ENCODE data around the gene SERPIND1. TPM values are rescaled to one million over a fixed set of nuclear protein-coding genes. Genes with fewer than 3 reads are reported as not detected.

The SERPIND1 gene
- total and polyA plus RNA-seq, 2 of the 8 experiments (the other 6 are each of a cell fraction or from before 2014, with no cell fraction given): not detected

- Histone ChIP-seq H3K56ac (replicated peaks; ENCODE audit: insufficient read length, low read depth, low read length) (no peak overlapping the region), H3K27ac (ENCODE audit: low read depth, low read length) (no peak overlapping the region), H2BK20ac (ENCODE audit: low read length) (no peak overlapping the region), H4K8ac (ENCODE audit: extremely low read depth, insufficient read depth, low read length) (no peak overlapping the region), H3K9me3 (ENCODE audit: insufficient read depth in 2 of 2, low read depth in 1 of 2, low read length in 1 of 2) (no peaks in the 10 kb centered on the region; a peak in 1 of 4 replicates), H2BK12ac (ENCODE audit: low read depth, low read length) (no peak overlapping the region), H3K4me3 (ENCODE audit: extremely low read depth in 1 of 4, insufficient read depth in 2 of 4, low read depth in 3 of 4, low read length in 4 of 4) (no peak overlapping the region), H3K14ac (ENCODE audit: insufficient read length) (no peak overlapping the region), H3K4me2 (ENCODE audit: insufficient read depth in 1 of 2, low read depth in 2 of 2, low read length in 2 of 2) (no peak overlapping the region), H2AK5ac (ENCODE audit: low read depth, low read length) (no peak overlapping the region), H3K79me2 (ENCODE audit: control insufficient read depth in 1 of 2, insufficient read depth in 2 of 2, low read length in 2 of 2) (no peaks in the 10 kb centered on the region), H4K5ac (ENCODE audit: insufficient read length, low read depth, low read length) (no peak overlapping the region), H2BK5ac (ENCODE audit: low read depth, low read length) (no peak overlapping the region), H3K18ac (ENCODE audit: extremely low read depth, low read length) (no peak overlapping the region), H3K4ac (replicated peaks; ENCODE audit: insufficient read length, low read depth, low read length) (no peak overlapping the region), H2BK120ac (replicated peaks; ENCODE audit: low read depth, low read length) (no peak overlapping the region), H3K9ac (replicated peaks in 1 of 4; ENCODE audit: extremely low read depth in 1 of 4, low read depth in 3 of 4, low read length in 3 of 4) (no peak overlapping the region), H2AFZ (ENCODE audit: low read length) (no peak overlapping the region), H2BK15ac (ENCODE audit: low read length) (no peak overlapping the region), H3K23ac (ENCODE audit: insufficient read length) (no peak overlapping the region), H4K91ac (replicated peaks; ENCODE audit: insufficient read length, low read length) (no peak overlapping the region), H3K23me2 (ENCODE audit: low read depth, low read length) (no peaks in the 10 kb centered on the region), H4K20me1 (replicated peaks in 1 of 2; ENCODE audit: control insufficient read depth in 1 of 2, insufficient read depth in 2 of 2, low read length in 2 of 2) (peaks cover 0 to 1% of the 10 kb centered on the region in 2 experiments), H3K36me3 (ENCODE audit: control insufficient read depth in 2 of 4, insufficient read depth in 4 of 4, low read length in 3 of 4) (no peaks in the 10 kb centered on the region; a peak in 2 of 8 replicates), H3K79me1 (ENCODE audit: low read depth, low read length) (no peaks in the 10 kb centered on the region), H3K27me3 (replicated peaks in 1 of 4; ENCODE audit: control insufficient read depth in 3 of 4, extremely low read depth in 1 of 4, insufficient read depth in 3 of 4, low read length in 3 of 4) (no peaks in the 10 kb centered on the region), H3K4me1 (replicated peaks in 1 of 4; ENCODE audit: control insufficient read depth in 3 of 4, insufficient read depth in 4 of 4, low read length in 3 of 4) (no peaks in the 10 kb centered on the region)
- CTCF ChIA-PET (ENCODE audit: partially characterized antibody): interaction anchor here (0.7 to 3.6 kb wide), 7 partner anchors 9 to 40 kb away, joined by 3 to 28 read pairs (median 10); no protein-coding TSS in a partner anchor
- no peak for DNase-seq (ENCODE audit: low read depth in 1 of 2, low spot score in 2 of 2)
- FAIRE-seq: no peak
- POLR2A ChIA-PET (ENCODE audit: partially characterized antibody): no interaction called here
- WGBS, 2 experiments (ENCODE audit: extremely low coverage in 1 of 2, insufficient coverage in 1 of 2, insufficient read length in 1 of 2, insufficient replicate concordance in 2 of 2, low coverage in 1 of 2, low lambda C conversion rate in 2 of 2, missing lambda C conversion rate in 1 of 2): 98% methylated on average over 2 of the region's 2 CpGs; no CpG with 5 or more reads in 1 of the 2 experiments
- TF ChIP-seq RBBP5 (IDR thresholded peaks at IDR 0.05; ENCODE audit: borderline replicate concordance, low read depth, low read length) (no peak), KDM5A (IDR thresholded peaks at IDR 0.05; ENCODE audit: low read length) (no peak), POLR2AphosphoS5 (IDR thresholded peaks at IDR 0.05; ENCODE audit: low read depth, low read length) (no peak), BCL11A (IDR thresholded peaks at IDR 0.05; ENCODE audit: low read depth in 2 of 2, low read length in 2 of 2) (no peak)
Observed at GRCh38 chr22:20740222-20740951, 33.5 kb upstream of the SERPIND1 start.

Measured in H1 (cell line).